ENCODE results near the gene ITGB3.
"Not testable (repeated sequence)": the region's sequence is repeated elsewhere in the genome, so short reads cannot be mapped to it uniquely, and the experiment has no call there.

Gene ITGB3

GRCh38 chr17:47250855-47251254 lies 2.8 kb upstream of the ITGB3 start:
- DNase-seq: no peak

GRCh38 chr17:47251421-47251940 lies 2.1 kb upstream of the ITGB3 start:
- DNase-seq: no peak

- DNase-seq: no peak
These were observed 1.4 kb upstream of the ITGB3 start for GRCh38 chr17:47252209-47252608.

GRCh38 chr17:47252766-47253512 lies 688 bp upstream of the ITGB3 start:
- DNase-seq: no peak

GRCh38 chr17:47254403-47254943 lies 846 bp downstream of the ITGB3 start:
- no peak for DNase-seq

GRCh38 chr17:47257651-47258339 lies 4.2 kb downstream of the ITGB3 start:
- DNase-seq: no peak

GRCh38 chr17:47262586-47262985 lies 9.0 kb downstream of the ITGB3 start:
- no peak for DNase-seq

- DNase-seq: no peak
These were observed 10.5 kb downstream of the ITGB3 start for GRCh38 chr17:47264166-47264565.

- DNase-seq: no peak
These were observed 12.4 kb downstream of the ITGB3 start for GRCh38 chr17:47265983-47266541.

GRCh38 chr17:47266782-47267181 lies 13.2 kb downstream of the ITGB3 start:
- DNase-seq: no peak

GRCh38 chr17:47267354-47267828 lies 13.8 kb downstream of the ITGB3 start:
- no peak for DNase-seq

GRCh38 chr17:47268964-47269363 lies 15.3 kb downstream of the ITGB3 start:
- not testable (repeated sequence) for DNase-seq

GRCh38 chr17:47269561-47270280 lies 16.1 kb downstream of the ITGB3 start:
- not testable (repeated sequence) for DNase-seq

- no peak for DNase-seq
These were observed 17.5 kb downstream of the ITGB3 start for GRCh38 chr17:47270946-47271705.

- no peak for DNase-seq
These were observed 18.9 kb downstream of the ITGB3 start for GRCh38 chr17:47272491-47272890.

- no peak for DNase-seq
These were observed 19.6 kb downstream of the ITGB3 start for GRCh38 chr17:47273245-47273644.

GRCh38 chr17:47274319-47275069 lies 20.9 kb downstream of the ITGB3 start:
- DNase-seq: no peak

GRCh38 chr17:47275245-47275984 lies 21.8 kb downstream of the ITGB3 start:
- DNase-seq: no peak

- no peak for DNase-seq
These were observed 22.8 kb downstream of the ITGB3 start for GRCh38 chr17:47276444-47276843.

GRCh38 chr17:47276868-47277267 lies 23.2 kb downstream of the ITGB3 start:
- no peak for DNase-seq

GRCh38 chr17:47277921-47278320 lies 24.3 kb downstream of the ITGB3 start:
- no peak for DNase-seq

Data from stimulated activated CD4-positive, alpha-beta T cell treated with anti-CD3 and anti-CD28 coated beads, Interleukin-12 subunit alpha, Interleukin-12 subunit beta, amount 100 ng/mL, for 4 hours (primary cell).